Breast epithelium (tissue), 3 donors: ENCODE measurements around the gene SDK1.

ENCODE experiments used
- POLR2A ChIP-seq: fragments of 450-650 bp; IDR thresholded peaks from one replicate; pipeline ENCODE4 v1.6.1; 2016; ENCODE audit warnings: antibody characterized with exemption, mild to moderate bottlenecking, moderate library complexity
- POLR2AphosphoS5 ChIP-seq, 3 donors: sonication (generic); formaldehyde crosslinking; IDR thresholded peaks; one replicate each; pipeline ENCODE4 v1.6.1; 2017; ENCODE audit warnings: antibody characterized with exemption in 3 of 3
- TF ChIP-seq, protein P1 (sequence below), 3 donors: fragments of 450-650 bp; IDR thresholded peaks; one replicate each; pipeline ENCODE4 v1.5.1; 2016 to 2017; ENCODE audit warnings: antibody characterized with exemption in 3 of 3, mild to moderate bottlenecking in 3 of 3, moderate library complexity in 3 of 3

DNA sequence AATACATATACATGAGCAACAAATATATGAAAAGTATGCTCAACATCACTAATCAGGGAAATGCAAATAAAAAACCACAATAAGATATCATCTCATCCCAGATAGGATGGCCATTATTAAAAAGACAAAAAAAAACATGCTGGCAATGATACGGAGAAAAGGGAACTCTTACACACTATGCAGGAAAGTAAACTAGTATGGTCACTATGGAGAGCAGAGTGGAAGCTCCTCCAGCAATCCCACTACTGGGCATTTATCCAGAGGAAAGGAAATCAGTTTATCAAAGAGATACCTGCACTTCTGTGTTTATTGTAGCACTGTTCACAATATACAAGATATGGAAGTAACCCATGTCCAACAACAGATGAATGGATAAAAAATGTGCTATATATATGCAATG, 217.5 kb downstream of the SDK1 start:
- TF ChIP-seq, protein P1, sequence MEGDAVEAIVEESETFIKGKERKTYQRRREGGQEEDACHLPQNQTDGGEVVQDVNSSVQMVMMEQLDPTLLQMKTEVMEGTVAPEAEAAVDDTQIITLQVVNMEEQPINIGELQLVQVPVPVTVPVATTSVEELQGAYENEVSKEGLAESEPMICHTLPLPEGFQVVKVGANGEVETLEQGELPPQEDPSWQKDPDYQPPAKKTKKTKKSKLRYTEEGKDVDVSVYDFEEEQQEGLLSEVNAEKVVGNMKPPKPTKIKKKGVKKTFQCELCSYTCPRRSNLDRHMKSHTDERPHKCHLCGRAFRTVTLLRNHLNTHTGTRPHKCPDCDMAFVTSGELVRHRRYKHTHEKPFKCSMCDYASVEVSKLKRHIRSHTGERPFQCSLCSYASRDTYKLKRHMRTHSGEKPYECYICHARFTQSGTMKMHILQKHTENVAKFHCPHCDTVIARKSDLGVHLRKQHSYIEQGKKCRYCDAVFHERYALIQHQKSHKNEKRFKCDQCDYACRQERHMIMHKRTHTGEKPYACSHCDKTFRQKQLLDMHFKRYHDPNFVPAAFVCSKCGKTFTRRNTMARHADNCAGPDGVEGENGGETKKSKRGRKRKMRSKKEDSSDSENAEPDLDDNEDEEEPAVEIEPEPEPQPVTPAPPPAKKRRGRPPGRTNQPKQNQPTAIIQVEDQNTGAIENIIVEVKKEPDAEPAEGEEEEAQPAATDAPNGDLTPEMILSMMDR (IDR thresholded peaks at IDR 0.05), result no peak
- TF ChIP-seq POLR2A (no peak), POLR2AphosphoS5 (IDR thresholded peaks at IDR 0.05) (no peak)
